NB4 (cell line): ENCODE measurements around the gene SCYGR1.
"Not testable (repeated sequence)": the region's sequence is repeated elsewhere in the genome, so short reads cannot be mapped to it uniquely, and the experiment has no call there.

Experiments used
- DNase-seq: peaks from one replicate; pipeline ENCODE4 v3.0.0; 2010; ENCODE audit warnings: low read depth
- H3K4me3 ChIP-seq: one replicate; pipeline ENCODE4 v1.5.1; 2011; ENCODE audit warnings: mild to moderate bottlenecking, low read depth, low read length, moderate library complexity
- MYC ChIP-seq: IDR thresholded peaks from 2 replicates; pipeline ENCODE4 v1.6.1; 2011; ENCODE audit warnings: low read depth, low read length
- POLR2A ChIP-seq: IDR thresholded peaks from 2 replicates; pipeline ENCODE4 v1.6.1; 2011; ENCODE audit warnings: mild to moderate bottlenecking; ENCODE audit not compliant: insufficient read length; ENCODE audit errors: extremely low read depth
- TF ChIP-seq, protein P1 (sequence below): IDR thresholded peaks from 2 replicates; pipeline ENCODE4 v1.6.1; 2011; ENCODE audit warnings: low read depth, low read length
- TF ChIP-seq, protein P2 (sequence below): IDR thresholded peaks from one replicate; pipeline ENCODE4 v1.5.1; 2012; ENCODE audit warnings: low read depth, low read length

SCYGR1 gene, protein sequence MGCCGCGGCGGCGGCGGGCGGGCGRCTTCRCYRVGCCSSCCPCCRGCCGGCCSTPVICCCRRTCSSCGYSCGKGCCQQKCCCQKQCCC

DNA sequence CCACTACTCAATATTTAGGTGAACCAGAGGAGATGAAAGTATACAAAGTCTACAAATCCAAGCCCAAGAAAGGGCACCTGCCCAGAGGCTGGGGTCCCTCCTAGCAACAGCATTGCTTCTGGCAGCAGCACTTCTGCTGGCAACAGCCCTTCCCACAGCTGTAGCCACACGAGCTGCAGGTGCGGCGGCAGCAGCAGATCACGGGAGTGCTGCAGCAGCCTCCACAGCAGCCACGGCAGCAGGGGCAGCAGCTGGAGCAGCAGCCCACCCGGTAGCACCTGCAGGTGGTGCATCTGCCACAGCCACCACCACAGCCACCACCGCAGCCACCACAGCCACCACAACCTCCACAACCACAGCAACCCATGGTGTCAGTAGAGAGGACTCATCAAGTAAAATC lies at the start of gene SCYGR1:
TSS of gene SCYGR1 (minus strand) at position 367 of the 400 bp plus-strand sequence. CDS start at position 367, 0 bp downstream.
- not testable (repeated sequence) for H3K4me3 ChIP-seq, DNase-seq

DNA sequence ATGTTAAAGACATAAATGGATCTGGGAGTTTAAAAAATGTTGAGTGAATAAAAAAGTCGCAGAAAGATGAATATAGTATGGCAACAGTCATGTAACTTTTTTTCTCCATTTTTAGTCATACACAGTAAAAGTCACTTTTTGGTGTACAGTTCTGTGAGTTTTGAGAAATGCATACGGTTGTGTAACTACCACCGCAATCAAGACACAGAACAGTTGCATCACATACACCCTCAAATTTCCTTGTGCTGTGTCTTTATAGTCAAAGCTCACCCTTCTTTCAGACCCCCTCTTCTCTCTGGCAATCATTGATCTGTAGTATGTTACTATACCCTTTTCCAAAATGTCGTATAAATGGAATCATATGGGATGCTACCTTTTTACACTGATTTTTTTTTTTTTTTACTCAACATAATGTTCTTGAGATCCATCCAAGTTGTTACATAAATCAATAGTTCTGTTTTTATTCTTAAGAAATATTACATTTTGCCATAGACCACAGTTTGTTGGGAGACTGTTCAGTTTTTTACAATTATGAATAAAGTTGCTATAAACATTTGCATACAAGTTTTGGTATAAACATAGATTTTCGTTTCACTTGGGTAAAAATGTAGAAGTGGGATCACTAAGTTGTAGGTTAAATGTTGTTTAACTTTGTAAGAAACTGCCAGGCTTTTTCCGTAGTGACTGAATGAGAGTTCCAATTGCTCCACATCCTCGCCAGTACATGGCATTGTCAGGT lies 48.9 kb upstream of the SCYGR1 start:
- H3K4me3 ChIP-seq: no peak overlapping the region
- peak; percentile 56 for DNase-seq

DNA sequence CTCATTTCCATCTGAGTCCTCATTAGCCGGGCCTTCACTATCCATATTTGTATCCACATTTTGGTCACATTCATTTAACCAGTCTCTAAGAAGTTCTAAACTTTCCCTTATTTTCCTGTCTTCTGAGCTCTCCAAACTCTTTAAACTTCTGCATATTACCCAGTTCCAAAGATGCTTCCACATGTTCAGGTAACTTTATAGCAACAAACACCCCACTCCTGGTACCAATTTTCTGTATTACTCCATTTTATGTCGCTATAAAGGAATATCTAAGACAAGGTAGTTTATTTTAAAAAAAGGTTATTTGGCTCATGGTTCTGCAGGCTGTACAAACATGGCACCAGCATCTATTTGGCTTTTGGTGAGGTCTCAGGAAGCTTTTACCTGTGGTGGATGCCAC lies 45.4 kb upstream of the SCYGR1 start:
- H3K4me3 ChIP-seq: no peak overlapping the region
- TF ChIP-seq, protein P1, sequence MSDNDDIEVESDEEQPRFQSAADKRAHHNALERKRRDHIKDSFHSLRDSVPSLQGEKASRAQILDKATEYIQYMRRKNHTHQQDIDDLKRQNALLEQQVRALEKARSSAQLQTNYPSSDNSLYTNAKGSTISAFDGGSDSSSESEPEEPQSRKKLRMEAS: no peak
- TF ChIP-seq, protein P2, sequence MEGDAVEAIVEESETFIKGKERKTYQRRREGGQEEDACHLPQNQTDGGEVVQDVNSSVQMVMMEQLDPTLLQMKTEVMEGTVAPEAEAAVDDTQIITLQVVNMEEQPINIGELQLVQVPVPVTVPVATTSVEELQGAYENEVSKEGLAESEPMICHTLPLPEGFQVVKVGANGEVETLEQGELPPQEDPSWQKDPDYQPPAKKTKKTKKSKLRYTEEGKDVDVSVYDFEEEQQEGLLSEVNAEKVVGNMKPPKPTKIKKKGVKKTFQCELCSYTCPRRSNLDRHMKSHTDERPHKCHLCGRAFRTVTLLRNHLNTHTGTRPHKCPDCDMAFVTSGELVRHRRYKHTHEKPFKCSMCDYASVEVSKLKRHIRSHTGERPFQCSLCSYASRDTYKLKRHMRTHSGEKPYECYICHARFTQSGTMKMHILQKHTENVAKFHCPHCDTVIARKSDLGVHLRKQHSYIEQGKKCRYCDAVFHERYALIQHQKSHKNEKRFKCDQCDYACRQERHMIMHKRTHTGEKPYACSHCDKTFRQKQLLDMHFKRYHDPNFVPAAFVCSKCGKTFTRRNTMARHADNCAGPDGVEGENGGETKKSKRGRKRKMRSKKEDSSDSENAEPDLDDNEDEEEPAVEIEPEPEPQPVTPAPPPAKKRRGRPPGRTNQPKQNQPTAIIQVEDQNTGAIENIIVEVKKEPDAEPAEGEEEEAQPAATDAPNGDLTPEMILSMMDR: no peak
- TF ChIP-seq POLR2A (no peak), MYC (no peak)
- no peak for DNase-seq

More for the DNA sequence above, 48.9 kb upstream of the SCYGR1 start:
- TF ChIP-seq, protein P2: no peak
- TF ChIP-seq, protein P1: no peak
- TF ChIP-seq MYC: no peak
- TF ChIP-seq POLR2A: no peak

DNA sequence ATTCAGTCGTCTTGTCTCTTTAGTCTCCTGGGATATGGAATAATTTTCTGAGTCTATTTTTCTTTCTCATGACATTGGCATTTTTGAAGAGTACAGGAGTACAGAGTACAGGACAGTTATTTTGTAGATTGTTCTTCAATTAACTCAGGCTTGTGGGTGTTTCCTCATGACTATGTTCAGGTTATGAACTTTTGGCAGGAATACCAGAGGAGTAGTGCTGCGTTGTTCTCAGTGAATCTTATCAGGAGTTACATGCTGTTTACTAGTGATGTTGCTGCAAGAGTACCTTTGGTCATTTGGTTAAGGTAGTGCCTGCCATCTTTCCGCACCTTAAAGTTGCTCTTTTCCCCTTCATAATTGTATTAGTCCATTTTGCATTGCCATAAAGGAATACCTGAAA lies 42.9 kb upstream of the SCYGR1 start:
- no peak overlapping the region for H3K4me3 ChIP-seq
- no peak for DNase-seq
- TF ChIP-seq MYC (no peak), POLR2A (no peak)
- TF ChIP-seq, protein P2: no peak
- TF ChIP-seq, protein P1: no peak

DNA sequence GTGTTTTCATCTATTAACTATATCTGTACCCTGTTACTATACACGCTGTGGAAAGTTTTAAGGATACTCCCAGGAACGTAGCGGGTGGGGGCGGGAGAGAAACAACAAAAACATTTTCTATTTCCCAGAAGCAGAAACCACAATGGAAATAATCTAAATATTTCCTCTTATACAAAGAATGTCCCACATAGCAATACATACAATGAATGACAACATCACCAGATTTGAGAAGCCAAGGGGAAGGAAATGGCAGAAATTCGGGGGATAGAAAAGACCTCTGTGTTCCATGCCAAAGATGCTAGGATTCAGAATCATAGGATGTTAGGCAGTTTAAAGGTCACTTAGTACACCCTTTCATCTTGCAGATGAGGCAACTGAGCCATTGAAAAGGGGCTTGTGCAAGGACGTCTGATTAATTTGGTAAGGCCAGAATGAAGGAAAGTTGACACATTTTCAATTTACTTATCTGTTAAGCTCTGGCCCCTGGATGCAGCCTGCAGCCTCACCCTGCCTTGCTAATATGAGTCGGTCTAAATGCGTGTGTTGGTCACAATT lies 41.1 kb upstream of the SCYGR1 start:
- H3K4me3 ChIP-seq: no peak overlapping the region
- DNase-seq: no peak
- TF ChIP-seq POLR2A (no peak), MYC (no peak)
- TF ChIP-seq, protein P1: no peak
- TF ChIP-seq, protein P2: no peak

DNA sequence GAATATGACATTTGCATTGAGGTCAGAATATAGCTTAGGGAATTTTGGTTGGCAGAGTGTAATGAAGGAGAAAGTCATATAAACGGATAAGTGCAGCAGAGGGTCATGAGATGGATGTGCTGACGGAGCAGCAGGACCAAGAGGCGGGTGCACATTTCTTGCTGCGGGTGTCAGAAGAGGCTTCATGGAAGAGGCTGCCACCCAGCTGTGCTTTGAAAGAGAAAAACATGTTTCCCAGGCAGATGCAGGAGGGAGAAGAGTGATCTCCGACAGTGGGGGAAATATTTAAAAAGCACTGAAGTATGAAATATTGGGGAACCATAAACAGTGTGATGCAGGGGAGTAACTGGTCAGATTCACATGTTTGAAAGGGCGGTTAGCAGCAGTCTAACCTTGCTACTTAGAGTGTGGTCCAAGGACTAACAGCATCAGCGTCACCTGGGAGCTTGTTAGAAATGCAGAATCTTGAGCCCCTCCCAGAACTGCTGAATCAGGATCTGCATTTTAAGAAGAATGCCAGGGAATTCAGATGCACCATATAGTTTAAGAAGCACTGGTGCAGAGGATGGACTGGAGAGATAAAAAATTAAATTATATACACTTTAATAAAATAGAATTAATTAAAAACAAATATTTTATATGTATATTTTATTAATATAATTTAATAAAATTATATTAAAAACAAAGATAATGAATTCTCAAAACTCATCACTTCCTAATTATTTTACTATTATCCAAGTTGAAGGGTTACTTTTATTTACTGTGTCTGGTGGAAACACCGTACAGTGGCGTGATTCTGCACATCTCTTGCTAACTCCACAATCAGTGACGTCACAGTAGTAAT lies 36.1 kb upstream of the SCYGR1 start:
- no peak for DNase-seq
- TF ChIP-seq, protein P1: no peak
- TF ChIP-seq, protein P2: no peak
- TF ChIP-seq POLR2A (no peak), MYC (no peak)
- H3K4me3 ChIP-seq: no peak overlapping the region
